GM20000 (cell line): ENCODE data around the gene MOSMO.

Experiments used
- DNase-seq: peaks from one replicate; pipeline ENCODE4 v3.0.0; 2012; ENCODE audit warnings: low spot score
- TF ChIP-seq, protein P1 (sequence below): IDR thresholded peaks from 2 replicates; pipeline ENCODE4 v1.5.1; 2012; ENCODE audit warnings: mild to moderate bottlenecking, control low read depth; ENCODE audit errors: extremely low read depth, missing control alignments

The MOSMO gene

DNA sequence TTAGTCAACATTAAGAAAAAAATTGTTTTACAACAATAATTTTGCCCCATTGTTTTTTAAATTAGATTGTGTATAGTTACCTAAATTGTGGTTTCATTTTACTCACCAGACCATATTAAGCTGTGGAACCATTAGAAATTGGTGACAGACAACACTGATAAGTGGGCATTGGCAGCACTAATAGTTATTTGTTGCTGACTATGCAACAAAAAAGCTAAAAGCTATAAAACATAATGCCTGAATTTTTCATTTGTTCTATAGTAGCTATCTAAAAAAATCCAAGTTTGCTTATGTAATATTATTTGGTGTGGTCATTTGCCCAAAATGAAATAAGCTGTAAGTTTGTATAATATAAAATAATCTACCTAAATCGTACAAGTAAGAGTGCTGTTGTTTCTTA is 70.7 kb downstream of the MOSMO start:
- TF ChIP-seq, protein P1, sequence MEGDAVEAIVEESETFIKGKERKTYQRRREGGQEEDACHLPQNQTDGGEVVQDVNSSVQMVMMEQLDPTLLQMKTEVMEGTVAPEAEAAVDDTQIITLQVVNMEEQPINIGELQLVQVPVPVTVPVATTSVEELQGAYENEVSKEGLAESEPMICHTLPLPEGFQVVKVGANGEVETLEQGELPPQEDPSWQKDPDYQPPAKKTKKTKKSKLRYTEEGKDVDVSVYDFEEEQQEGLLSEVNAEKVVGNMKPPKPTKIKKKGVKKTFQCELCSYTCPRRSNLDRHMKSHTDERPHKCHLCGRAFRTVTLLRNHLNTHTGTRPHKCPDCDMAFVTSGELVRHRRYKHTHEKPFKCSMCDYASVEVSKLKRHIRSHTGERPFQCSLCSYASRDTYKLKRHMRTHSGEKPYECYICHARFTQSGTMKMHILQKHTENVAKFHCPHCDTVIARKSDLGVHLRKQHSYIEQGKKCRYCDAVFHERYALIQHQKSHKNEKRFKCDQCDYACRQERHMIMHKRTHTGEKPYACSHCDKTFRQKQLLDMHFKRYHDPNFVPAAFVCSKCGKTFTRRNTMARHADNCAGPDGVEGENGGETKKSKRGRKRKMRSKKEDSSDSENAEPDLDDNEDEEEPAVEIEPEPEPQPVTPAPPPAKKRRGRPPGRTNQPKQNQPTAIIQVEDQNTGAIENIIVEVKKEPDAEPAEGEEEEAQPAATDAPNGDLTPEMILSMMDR = no peak
- no peak for DNase-seq

DNA sequence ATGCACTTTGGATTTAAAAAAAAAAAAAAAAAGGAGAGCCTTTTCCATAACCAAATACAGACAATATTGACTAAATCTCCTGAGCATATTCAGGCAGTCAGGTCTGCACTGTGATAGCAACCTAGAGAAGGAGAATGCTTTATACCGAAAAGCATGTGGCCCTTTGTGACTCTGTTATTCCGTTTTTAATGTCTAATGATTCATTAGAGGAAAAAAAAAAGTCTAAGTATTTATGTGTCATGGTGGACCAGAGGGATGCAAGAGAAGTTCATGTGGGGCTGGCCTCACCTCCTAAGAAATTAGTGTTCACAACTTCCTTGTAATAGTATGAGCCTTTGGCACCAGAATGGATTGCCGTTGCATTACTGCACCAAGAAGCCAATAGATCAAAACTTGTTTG is 73.1 kb downstream of the MOSMO start:
- DNase-seq = no peak
- TF ChIP-seq, protein P1 = no peak

DNA sequence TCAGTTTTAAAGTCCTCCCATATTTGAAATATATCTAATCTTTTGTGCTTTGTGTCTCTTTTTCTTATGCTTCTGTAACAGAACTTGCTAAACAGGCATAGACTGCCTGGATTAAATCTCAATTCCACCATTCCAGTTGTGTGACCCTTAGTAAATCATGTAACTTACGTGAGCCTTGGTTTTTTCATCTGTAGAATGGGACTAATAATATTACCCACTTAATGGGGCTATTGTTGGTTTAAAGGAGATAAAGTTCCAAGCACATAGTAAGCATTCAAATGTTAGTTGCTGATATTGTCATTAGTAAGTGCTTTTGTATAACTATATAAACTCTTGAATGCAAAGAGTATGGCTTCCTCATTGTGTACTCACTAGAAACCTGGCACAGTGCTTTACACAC is 78.5 kb downstream of the MOSMO start:
- TF ChIP-seq, protein P1 = no peak
- no peak for DNase-seq

DNA sequence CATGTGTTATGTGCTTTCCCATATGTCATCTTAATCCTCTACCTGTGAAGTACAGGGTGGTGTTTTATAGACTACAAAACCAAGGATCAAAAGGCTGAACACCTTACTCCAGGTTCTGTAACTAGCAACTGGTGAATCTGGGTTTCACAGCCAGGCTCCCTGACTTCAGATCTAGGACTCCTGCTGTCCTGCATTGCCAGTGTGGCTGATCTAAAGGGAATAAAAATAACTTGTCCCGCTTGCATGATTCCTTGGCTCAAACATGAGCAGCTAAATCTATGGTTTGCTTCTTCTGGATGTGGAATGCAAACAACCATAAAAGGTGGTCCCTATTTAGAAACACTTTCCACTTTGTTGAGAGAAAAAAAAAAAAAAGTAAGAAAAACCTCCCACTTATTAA is 80.7 kb downstream of the MOSMO start:
- no peak for DNase-seq
- TF ChIP-seq, protein P1 = no peak

GRCh38 chr16:22089910-22090309 is 82.0 kb downstream of the MOSMO start:
- TF ChIP-seq, protein P1 = no peak
- no peak for DNase-seq

- TF ChIP-seq, protein P1 = no peak
- DNase-seq = no peak
Measured at GRCh38 chr16:22091721-22092120, 83.8 kb downstream of the MOSMO start.

GRCh38 chr16:22092143-22092933 is 84.4 kb downstream of the MOSMO start, which contains the start of gene VWA3A:
Gene VWA3A, plus strand, starts transcription at chr16:22092541. Its CDS starts 97 bp downstream, at chr16:22092638.
- no peak for DNase-seq
- TF ChIP-seq, protein P1 = no peak
